Esophagus muscularis mucosa (tissue), 4 donors: ENCODE measurements around the gene GSTM5. TPM values are rescaled to one million over a fixed set of nuclear protein-coding genes. Genes with fewer than 3 reads are reported as not detected.
A peak's percentile ranks its signal among the peaks of the same experiment; 100 is the strongest.
"Not testable (repeated sequence)": the region's sequence is repeated elsewhere in the genome, so short reads cannot be mapped to it uniquely, and the experiment has no call there.

Experiments
- DNase-seq: peaks from one replicate; pipeline ENCODE4 v3.0.0-alpha.2; 2017; ENCODE audit errors: extremely low spot score
- H3K27ac ChIP-seq, 4 donors: fragments of 200-600 bp; sonication (generic); replicated peaks in 1 of 4; 1 replicate in 3 of 4; 2 replicates in 1 of 4; pipeline ENCODE4 v1.5.1; 2016 to 2019; ENCODE audit warnings: mild to moderate bottlenecking in 1 of 4
- H3K27me3 ChIP-seq, 4 donors: fragments of 200-600 bp; sonication (generic); one replicate each; pipeline versions ENCODE4 v1.5.1 to v1.6.0; 2016 to 2019
- H3K36me3 ChIP-seq, 4 donors: fragments of 200-600 bp; sonication (generic); one replicate each; pipeline ENCODE4 v1.5.1; 2016 to 2019
- H3K4me1 ChIP-seq, 4 donors: fragments of 200-600 bp; sonication (generic); one replicate each; pipeline ENCODE4 v1.5.1; 2016 to 2019
- H3K4me3 ChIP-seq, 4 donors: fragments of 200-600 bp; sonication (generic); 1 replicate in 2 of 4; 2 replicates in 2 of 4; pipeline ENCODE4 v1.5.1; 2016 to 2019; ENCODE audit warnings: mild to moderate bottlenecking in 4 of 4, moderate library complexity in 1 of 4
- H3K9me3 ChIP-seq, 4 donors: fragments of 200-600 bp; sonication (generic); 1 replicate in 3 of 4; 2 replicates in 1 of 4; pipeline ENCODE4 v1.5.1; 2016 to 2019
- EP300 ChIP-seq: sonication (generic); formaldehyde crosslinking; IDR thresholded peaks from one replicate; pipeline ENCODE4 v1.6.1; 2017; ENCODE audit warnings: antibody characterized with exemption
- POLR2A ChIP-seq: fragments of 450-650 bp; IDR thresholded peaks from one replicate; pipeline ENCODE4 v1.6.1; 2017; ENCODE audit warnings: antibody characterized with exemption, moderate library complexity, mild to moderate bottlenecking, low read depth
- POLR2AphosphoS5 ChIP-seq, 2 donors: sonication (generic); formaldehyde crosslinking; IDR thresholded peaks; one replicate each; pipeline ENCODE4 v1.6.1; 2017; ENCODE audit warnings: antibody characterized with exemption in 2 of 2
- WGBS: methylation state at CpG from one replicate; pipeline ENCODE4 v1.1.5; 2018; 5-methylcytosine and 5-hydroxymethylcytosine counted together
- intact Hi-C: fragments of 100-400 bp; cut with DNase I; formaldehyde crosslinking; loops from one replicate; pipeline ENCODE4 v1.15.1; 2023
- total RNA-seq, 4 donors: library from RNA; depleted of rRNA; stranded (reverse); fragments of >200 nt; gene quantifications; one replicate each; pipeline versions ENCODE4 v1.1.0 to v1.2.1, GENCODE V29; 2016
- TF ChIP-seq, protein P1 (sequence below), 3 experiments: fragments of 200-600 bp in 2 of 3; fragments of 450-650 bp in 1 of 3; sonication (generic) in 2 of 3; IDR thresholded peaks; one replicate each; pipeline ENCODE4 v1.5.1; 2017 to 2019; ENCODE audit warnings: antibody characterized with exemption in 3 of 3, mild to moderate bottlenecking in 2 of 3, moderate library complexity in 1 of 3

Gene GSTM5
- total RNA-seq, 4 donors from 2014 or later: 4.2 to 7.6 (median 6.0) TPM

DNA sequence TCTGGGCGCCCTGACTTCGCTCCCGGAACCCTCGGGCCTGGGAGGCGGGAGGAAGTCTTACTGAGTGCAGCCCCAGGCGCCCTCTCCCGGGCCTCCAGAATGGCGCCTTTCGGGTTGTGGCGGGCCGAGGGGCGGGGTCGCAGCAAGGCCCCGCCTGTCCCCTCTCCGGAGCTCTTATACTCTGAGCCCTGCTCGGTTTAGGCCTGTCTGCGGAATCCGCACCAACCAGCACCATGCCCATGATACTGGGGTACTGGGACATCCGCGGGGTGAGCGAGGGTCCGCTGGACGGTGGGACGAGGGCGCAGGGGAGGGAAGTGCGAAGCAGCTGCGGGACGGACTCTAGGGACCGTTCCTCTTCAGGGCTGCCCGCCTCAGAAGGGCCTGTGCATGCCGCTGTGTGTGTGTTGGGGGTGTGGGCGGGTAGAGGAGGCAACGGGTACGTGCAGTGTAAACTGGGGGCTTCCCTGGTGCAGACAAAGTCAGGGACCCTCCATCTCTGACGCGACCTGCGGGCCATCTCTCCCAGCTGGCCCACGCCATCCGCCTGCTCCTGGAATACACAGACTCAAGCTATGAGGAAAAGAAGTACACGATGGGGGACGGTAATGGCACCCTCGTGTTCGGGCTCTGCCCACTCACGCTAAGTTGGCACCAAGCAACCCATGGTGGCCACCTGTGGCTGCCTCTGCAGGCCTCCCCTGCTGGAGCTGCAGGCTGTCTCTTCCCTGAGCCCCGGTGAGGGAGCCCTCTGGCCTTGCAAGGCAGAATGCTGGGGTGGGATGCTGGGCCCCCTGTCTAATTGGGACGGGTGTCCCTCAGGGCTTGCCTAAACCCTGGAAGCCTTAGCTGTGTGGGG, 24.2 kb upstream of the GSTM5 start, which contains the start of gene GSTM1:
Gene GSTM1, plus strand, starts transcription at position 177 of the 859 bp plus-strand sequence. Its CDS starts 57 bp downstream, at position 234.
- Histone ChIP-seq H3K27ac (peak within 1 kb of the TSS in 1 of 4 donors; percentile 71), H3K36me3 (no peaks in the 10 kb centered on the region), H3K4me3 (peak within 1 kb of the TSS in 1 of 4 donors; percentile 64), H3K4me1 (no peaks in the 10 kb centered on the region), H3K9me3 (no peaks in the 10 kb centered on the region), H3K27me3 (no peaks in the 10 kb centered on the region)
- TF ChIP-seq POLR2A (no peak), EP300 (no peak), POLR2AphosphoS5 (IDR thresholded peaks at IDR 0.05) (no peak)
- TF ChIP-seq, protein P1, sequence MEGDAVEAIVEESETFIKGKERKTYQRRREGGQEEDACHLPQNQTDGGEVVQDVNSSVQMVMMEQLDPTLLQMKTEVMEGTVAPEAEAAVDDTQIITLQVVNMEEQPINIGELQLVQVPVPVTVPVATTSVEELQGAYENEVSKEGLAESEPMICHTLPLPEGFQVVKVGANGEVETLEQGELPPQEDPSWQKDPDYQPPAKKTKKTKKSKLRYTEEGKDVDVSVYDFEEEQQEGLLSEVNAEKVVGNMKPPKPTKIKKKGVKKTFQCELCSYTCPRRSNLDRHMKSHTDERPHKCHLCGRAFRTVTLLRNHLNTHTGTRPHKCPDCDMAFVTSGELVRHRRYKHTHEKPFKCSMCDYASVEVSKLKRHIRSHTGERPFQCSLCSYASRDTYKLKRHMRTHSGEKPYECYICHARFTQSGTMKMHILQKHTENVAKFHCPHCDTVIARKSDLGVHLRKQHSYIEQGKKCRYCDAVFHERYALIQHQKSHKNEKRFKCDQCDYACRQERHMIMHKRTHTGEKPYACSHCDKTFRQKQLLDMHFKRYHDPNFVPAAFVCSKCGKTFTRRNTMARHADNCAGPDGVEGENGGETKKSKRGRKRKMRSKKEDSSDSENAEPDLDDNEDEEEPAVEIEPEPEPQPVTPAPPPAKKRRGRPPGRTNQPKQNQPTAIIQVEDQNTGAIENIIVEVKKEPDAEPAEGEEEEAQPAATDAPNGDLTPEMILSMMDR (IDR thresholded peaks at IDR 0.05): no peak
- no peak for DNase-seq
- intact Hi-C loops: loop anchor here (5.0 kb wide), 1 partner anchor 46 kb away; no protein-coding TSS in a partner anchor
- WGBS: no CpG with 5 or more reads among the region's 46 CpGs

DNA sequence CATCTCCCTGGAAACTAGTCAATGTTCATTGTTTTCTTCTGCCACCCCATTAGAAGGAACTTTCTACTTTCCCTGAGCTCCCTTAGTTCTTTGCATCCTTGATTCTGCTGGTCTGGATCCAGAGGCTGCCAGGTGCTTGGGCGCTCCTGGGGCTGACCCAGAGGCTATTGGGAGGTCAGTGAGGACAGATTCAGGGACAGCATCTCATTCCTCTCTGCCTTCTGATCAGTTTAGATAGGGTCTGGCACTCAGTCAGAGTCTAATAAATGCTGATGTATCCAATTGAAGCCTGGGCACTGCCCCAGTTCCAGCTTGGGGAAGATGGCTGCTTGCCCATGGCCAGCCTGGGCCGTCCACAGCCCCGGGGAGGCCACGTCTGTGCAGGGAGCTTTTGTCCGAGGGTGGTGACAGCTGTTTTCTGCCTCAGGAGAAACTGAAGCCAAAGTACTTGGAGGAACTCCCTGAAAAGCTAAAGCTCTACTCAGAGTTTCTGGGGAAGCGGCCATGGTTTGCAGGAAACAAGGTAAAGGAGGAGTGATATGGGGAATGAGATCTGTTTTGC, 22.1 kb upstream of the GSTM5 start:
- no peak for TF ChIP-seq POLR2AphosphoS5 (IDR thresholded peaks at IDR 0.05)
- TF ChIP-seq EP300: no peak
- TF ChIP-seq, protein P1 (IDR thresholded peaks at IDR 0.05): no peak
- TF ChIP-seq POLR2A: no peak
- intact Hi-C loops: loop anchor here (5.0 kb wide), 1 partner anchor 48 kb away; no protein-coding TSS in a partner anchor
- no CpG with 5 or more reads among the region's 6 CpGs for WGBS
- Histone ChIP-seq H3K36me3 (no peaks in the 10 kb centered on the region), H3K27ac (no peak overlapping the region), H3K4me3 (no peak overlapping the region), H3K27me3 (no peaks in the 10 kb centered on the region), H3K9me3 (no peaks in the 10 kb centered on the region), H3K4me1 (no peaks in the 10 kb centered on the region)
- DNase-seq: no peak

DNA sequence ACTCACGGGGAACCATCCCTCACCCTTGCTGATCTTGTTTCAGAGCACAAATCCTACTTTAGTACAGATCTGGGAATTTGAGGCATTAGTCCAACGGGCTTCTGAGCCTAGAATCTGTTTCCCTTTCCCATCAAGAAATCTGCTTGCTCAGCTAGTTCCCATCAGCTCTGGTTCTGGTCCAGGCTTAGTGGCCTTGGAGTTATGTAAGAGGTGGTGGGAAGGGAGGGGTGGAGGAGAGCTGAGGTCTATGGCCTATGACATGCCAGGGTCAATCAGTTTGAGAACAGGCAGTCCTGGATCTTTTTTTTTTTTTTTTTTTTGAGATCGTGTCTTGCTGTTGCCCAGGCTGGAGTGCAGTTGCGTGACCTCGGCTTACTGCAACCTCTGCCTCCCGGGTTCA, 20.3 kb upstream of the GSTM5 start:
- DNase-seq: no peak
- Histone ChIP-seq H3K36me3 (no peaks in the 10 kb centered on the region), H3K4me1 (no peaks in the 10 kb centered on the region), H3K4me3 (no peak overlapping the region), H3K27me3 (no peaks in the 10 kb centered on the region), H3K27ac (no peak overlapping the region), H3K9me3 (no peaks in the 10 kb centered on the region)
- no peak for TF ChIP-seq POLR2A
- TF ChIP-seq, protein P1 (IDR thresholded peaks at IDR 0.05): no peak
- TF ChIP-seq POLR2AphosphoS5 (IDR thresholded peaks at IDR 0.05): no peak
- TF ChIP-seq EP300: no peak
- intact Hi-C loops: no loop called here
- no CpG with 5 or more reads among the region's 6 CpGs for WGBS

DNA sequence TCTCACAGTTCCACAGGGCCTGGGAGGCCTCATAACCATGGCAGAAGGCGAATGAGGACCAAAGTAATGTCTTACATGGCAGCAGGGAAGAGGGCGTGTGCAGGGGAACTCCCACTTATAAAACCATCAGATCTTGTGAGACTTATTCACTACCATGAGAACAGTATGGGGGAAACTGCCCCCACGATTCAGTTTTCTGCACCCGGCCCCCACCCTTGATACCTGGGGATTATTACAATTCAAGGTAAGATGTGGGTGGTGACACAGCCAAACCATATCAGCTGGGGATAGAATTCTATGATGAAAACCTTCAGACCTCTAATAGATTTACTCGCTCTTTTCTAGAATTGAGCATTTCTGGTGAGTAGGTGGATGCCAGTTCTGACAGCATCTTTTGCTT, 17.7 kb upstream of the GSTM5 start:
- H3K9me3 ChIP-seq, H3K4me3 ChIP-seq, H3K27me3 ChIP-seq, H3K36me3 ChIP-seq, DNase-seq, H3K27ac ChIP-seq, H3K4me1 ChIP-seq, intact Hi-C loops: not testable (repeated sequence)
- WGBS: no CpG with 5 or more reads among the region's 5 CpGs

DNA sequence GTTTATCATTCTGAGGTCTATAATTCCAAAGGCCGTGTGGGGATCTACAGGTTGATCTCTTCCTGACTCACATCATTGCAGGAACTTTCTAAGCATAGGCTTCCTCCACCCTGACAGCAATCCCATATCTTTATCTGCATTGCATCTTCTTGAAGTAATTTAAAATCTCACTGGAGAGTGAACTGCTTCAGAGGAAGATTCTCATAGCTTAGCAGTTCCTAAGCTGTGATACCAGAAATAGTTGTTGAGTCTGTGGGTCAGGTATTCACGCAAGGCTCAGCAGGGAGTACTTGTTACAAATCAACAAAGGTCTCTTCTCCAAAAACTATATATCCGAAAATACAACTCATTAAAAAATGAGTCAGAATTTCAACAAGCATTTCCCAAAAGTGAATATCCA, 16.9 kb upstream of the GSTM5 start:
- H3K4me1 ChIP-seq, DNase-seq, H3K4me3 ChIP-seq, H3K36me3 ChIP-seq, H3K27ac ChIP-seq, H3K9me3 ChIP-seq, H3K27me3 ChIP-seq, intact Hi-C loops: not testable (repeated sequence)
- WGBS: no CpG with 5 or more reads among the region's 3 CpGs
